Thoracic aorta (tissue), 2 donors: ENCODE results near the gene ANKRD29. TPM values are rescaled to one million over a fixed set of nuclear protein-coding genes. Genes with fewer than 3 reads are reported as not detected.

ENCODE experiments used
- ATAC-seq: fragments of 150-250 bp; one replicate; pipeline ENCODE4 v1.8.0; 2017; ENCODE audit warnings: low read depth; ENCODE audit not compliant: insufficient number of reproducible peaks, low FRiP score
- DNase-seq: peaks from one replicate; pipeline ENCODE4 v3.0.0-alpha.2; 2020; ENCODE audit warnings: low spot score
- H3K27ac ChIP-seq, 2 donors: fragments of 200-600 bp; sonication (generic); 1 replicate in 1 of 2; 2 replicates in 1 of 2; pipeline ENCODE4 v1.5.1; 2016; ENCODE audit warnings: mild to moderate bottlenecking in 2 of 2, moderate library complexity in 2 of 2
- H3K27me3 ChIP-seq: fragments of 200-600 bp; sonication (generic); replicated peaks from 2 replicates; pipeline ENCODE4 v1.6.0; 2016; ENCODE audit warnings: mild to moderate bottlenecking; ENCODE audit not compliant: insufficient read depth
- H3K36me3 ChIP-seq: fragments of 200-600 bp; sonication (generic); one replicate; pipeline ENCODE4 v1.5.1; 2016
- H3K4me1 ChIP-seq, 2 donors: fragments of 200-600 bp; sonication (generic); 1 replicate in 1 of 2; 2 replicates in 1 of 2; pipeline versions ENCODE4 v1.5.1 to v1.6.0; 2016; ENCODE audit warnings: low read depth in 2 of 2, mild to moderate bottlenecking in 1 of 2; ENCODE audit not compliant: control insufficient read depth in 1 of 2
- H3K4me3 ChIP-seq: fragments of 200-600 bp; sonication (generic); 2 replicates; pipeline ENCODE4 v1.5.1; 2016; ENCODE audit warnings: mild to moderate bottlenecking
- H3K9me3 ChIP-seq: fragments of 200-600 bp; sonication (generic); 2 replicates; pipeline ENCODE4 v1.5.1; 2016
- total RNA-seq, 2 donors: library from RNA; depleted of rRNA; stranded (reverse); fragments of >200 nt; gene quantifications; one replicate each; pipeline versions ENCODE4 v1.1.0 to v1.2.3, GENCODE V29; 2016
- TF ChIP-seq, protein P1 (sequence below): fragments of 200-600 bp; sonication (generic); IDR thresholded peaks from one replicate; pipeline ENCODE4 v1.5.1; 2019; ENCODE audit warnings: antibody characterized with exemption

ANKRD29 gene
- total RNA-seq, 2 donors from 2014 or later = 5.6 to 15.7 TPM

DNA sequence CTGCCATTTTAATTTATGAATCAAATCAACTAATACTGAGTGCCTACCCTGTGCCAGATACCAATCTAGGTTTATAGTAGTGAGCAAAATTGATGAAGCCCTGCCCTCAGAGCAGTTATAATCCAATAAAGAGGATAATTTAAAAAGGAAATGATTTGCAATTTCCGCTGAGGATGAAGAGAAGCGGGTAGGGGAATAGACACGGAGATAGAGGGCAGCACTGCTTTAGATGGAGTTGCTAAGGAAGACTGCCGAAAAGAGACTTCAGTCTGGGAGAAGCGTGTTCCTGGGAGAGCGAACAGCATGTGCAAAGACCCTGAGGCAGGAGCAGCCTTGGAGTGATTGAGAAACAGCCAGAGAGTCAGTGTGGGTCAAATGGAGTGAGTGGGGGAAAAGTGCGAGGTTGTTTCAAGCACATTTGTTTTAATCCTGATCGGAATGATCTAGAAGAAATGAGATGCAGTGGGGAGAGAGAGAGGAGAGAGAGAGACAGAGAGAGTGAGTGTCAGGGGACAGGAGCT is 38.9 kb upstream of the ANKRD29 start:
- Histone ChIP-seq H3K4me1 (no peaks in the 10 kb centered on the region), H3K27me3 (no peaks in the 10 kb centered on the region), H3K27ac (no peak overlapping the region), H3K36me3 (no peaks in the 10 kb centered on the region), H3K4me3 (no peak overlapping the region), H3K9me3 (no peaks in the 10 kb centered on the region)
- ATAC-seq (no peak), DNase-seq (no peak)
- TF ChIP-seq, protein P1, sequence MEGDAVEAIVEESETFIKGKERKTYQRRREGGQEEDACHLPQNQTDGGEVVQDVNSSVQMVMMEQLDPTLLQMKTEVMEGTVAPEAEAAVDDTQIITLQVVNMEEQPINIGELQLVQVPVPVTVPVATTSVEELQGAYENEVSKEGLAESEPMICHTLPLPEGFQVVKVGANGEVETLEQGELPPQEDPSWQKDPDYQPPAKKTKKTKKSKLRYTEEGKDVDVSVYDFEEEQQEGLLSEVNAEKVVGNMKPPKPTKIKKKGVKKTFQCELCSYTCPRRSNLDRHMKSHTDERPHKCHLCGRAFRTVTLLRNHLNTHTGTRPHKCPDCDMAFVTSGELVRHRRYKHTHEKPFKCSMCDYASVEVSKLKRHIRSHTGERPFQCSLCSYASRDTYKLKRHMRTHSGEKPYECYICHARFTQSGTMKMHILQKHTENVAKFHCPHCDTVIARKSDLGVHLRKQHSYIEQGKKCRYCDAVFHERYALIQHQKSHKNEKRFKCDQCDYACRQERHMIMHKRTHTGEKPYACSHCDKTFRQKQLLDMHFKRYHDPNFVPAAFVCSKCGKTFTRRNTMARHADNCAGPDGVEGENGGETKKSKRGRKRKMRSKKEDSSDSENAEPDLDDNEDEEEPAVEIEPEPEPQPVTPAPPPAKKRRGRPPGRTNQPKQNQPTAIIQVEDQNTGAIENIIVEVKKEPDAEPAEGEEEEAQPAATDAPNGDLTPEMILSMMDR = no peak

DNA sequence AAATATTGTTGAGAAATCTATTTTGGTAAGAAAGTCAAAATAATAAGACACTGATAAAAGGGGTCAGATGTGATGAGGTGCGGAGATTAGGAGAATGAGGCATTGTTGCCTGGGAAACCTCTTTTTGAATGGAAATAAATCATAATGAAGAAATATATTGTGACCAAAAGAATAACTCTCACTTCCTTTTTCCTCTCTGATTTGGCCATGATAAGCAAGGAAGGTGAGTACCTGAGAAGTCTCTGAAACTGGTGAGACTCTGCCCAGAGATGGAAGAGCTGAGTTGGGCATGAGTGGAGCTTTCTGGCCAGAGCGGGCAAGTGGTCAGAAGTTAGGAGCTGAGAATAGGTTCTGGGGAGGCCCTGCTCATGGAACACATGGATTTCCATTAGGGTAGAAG is 38.3 kb upstream of the ANKRD29 start:
- Histone ChIP-seq H3K4me3 (no peak overlapping the region), H3K27me3 (no peaks in the 10 kb centered on the region), H3K4me1 (no peaks in the 10 kb centered on the region), H3K27ac (no peak overlapping the region), H3K36me3 (no peaks in the 10 kb centered on the region), H3K9me3 (no peaks in the 10 kb centered on the region)
- ATAC-seq = no peak
- TF ChIP-seq, protein P1 = no peak
- DNase-seq = no peak

DNA sequence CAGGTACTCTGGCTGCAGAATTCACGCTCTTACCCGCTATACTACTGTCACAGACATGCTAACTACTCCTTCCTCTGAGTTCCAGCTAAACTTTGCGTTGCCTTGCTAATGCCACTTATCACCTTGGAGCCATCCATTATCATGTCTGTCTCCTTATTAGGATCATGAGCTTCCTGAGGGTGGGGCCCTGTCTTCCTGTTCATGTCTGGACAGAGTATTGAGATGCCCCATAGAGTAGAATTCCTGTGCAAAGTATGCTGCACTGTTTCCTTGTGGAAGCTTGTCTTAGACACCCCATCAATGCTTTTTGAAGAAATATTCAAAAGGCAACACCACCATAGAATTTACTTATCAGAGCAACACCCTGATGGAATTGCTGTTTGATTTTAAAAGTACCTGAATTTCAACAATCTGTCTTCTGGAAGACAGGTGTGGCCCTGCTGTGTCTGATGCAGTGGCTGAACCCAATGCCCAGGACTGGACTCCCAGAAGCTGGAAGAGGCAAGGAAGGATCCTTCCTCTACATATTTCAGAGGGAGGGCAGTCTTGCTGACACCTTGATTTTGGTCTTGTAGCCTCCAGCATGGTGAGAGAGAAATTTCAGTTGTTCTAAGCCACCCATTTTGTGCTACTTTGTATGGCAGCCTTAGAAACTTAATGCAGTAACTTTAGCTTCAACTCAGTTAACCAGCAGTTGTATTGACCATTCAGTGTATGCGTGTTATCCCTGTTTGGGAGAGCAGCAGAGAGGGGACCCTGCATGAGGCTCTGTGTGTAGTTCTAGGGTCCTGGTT is 32.1 kb upstream of the ANKRD29 start:
- no peaks in the 10 kb centered on the region for H3K27me3 ChIP-seq
- no peaks in the 10 kb centered on the region for H3K36me3 ChIP-seq
- DNase-seq = no peak
- TF ChIP-seq, protein P1 = no peak
- no peak overlapping the region for H3K27ac ChIP-seq
- no peak for ATAC-seq
- H3K9me3 ChIP-seq = no peaks in the 10 kb centered on the region
- no peak overlapping the region for H3K4me3 ChIP-seq
- peaks cover 0 to 6% of the 10 kb centered on the region in 2 donors for H3K4me1 ChIP-seq

DNA sequence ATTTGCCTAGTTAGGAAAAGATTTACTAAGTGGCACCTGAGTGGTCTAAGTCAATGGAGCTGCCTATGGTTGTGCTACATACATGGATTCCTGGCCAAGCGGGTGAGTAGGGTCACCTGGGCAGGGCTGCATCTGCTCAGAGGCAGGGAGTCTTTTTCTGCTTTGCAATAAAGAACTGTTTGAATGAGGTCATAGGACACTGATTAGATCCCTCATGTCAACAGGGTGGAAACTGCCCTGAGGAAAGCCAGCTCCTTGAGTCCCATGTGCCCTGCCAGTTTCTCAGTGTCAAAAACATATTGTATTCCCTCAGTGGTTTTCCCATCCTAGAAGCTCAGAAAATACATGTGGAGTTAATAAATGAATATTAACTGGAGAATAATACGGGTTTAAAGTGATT is 31.1 kb upstream of the ANKRD29 start:
- ATAC-seq = no peak
- Histone ChIP-seq H3K27ac (no peak overlapping the region), H3K4me1 (peaks cover 2 to 14% of the 10 kb centered on the region in 2 donors), H3K9me3 (no peaks in the 10 kb centered on the region), H3K36me3 (no peaks in the 10 kb centered on the region), H3K27me3 (no peaks in the 10 kb centered on the region), H3K4me3 (no peak overlapping the region)
- TF ChIP-seq, protein P1 = no peak
- DNase-seq = no peak

DNA sequence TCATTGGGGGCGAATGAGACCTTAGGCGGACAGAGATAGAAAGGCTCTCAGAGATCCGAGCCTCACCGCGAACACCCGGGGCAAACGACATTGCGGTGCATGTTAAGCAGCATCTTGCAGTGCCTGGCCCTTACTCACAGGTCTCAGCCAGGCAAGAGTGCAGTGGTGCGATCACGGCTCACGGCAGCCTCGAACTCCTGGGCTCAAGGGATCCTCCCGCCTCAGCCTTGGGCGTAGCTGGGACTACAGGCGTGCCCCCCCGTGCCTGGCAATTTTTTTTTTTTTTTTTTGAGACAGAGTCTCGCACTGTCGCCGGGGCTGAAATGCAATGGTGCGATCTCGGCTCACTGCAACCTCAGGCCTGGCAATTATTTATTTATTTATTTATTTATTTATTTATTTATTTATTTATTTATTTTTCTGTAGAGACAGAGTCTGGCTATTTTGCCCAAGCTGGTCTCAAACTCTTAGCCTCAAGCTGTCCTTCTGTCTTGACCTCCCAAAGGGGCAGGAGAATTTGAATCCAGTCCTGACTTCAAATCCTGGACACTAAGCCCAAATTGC is 27.9 kb upstream of the ANKRD29 start:
- no peak for ATAC-seq
- Histone ChIP-seq H3K4me3 (peak overlapping the region; percentile 84), H3K4me1 (peaks cover 6 to 22% of the 10 kb centered on the region in 2 donors), H3K9me3 (no peaks in the 10 kb centered on the region), H3K36me3 (no peaks in the 10 kb centered on the region), H3K27ac (no peak overlapping the region), H3K27me3 (no peaks in the 10 kb centered on the region)
- no peak for DNase-seq
- TF ChIP-seq, protein P1 = no peak
